COLO829 (cell line): ENCODE data around the gene TMEM167A.

Experiments used
- DNase-seq: peaks from one replicate; pipeline ENCODE4 v3.0.0; 2012; ENCODE audit warnings: low spot score

Gene TMEM167A

DNA sequence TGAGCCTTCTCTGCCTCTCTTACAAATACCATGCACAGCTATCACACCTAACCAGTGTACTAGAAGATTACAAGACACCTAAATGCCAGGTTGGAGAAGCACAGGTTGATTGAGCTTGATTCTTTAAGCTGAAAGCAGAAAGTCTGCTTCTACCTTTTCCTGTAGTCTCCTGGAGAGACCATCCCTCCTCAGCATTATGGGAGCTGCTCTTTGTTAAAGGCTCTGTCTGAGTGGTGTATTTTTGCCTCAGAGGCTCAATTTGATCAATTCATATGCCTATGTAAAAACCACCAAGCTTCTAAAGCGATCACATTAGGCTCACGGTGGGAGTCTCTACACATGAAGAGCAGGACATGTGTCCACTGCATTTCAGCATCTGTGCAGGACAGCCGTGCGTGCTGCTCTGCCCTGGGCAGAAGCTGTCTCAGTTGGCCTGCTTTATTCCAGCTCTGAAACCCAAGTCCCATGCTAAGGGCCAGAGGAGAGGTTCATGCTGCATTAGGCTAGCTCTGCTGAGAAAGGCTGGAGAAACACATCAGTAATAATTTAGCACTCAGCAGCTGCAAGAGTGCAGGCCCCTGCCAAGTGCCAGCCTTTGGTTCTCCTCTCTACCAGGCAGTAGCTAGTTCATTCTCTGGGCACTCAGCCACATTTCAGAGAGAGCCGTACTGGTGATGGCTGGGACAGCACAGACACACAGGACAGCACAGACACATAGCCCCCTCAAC is 41.7 kb downstream of the TMEM167A start:
- no peak for DNase-seq

DNA sequence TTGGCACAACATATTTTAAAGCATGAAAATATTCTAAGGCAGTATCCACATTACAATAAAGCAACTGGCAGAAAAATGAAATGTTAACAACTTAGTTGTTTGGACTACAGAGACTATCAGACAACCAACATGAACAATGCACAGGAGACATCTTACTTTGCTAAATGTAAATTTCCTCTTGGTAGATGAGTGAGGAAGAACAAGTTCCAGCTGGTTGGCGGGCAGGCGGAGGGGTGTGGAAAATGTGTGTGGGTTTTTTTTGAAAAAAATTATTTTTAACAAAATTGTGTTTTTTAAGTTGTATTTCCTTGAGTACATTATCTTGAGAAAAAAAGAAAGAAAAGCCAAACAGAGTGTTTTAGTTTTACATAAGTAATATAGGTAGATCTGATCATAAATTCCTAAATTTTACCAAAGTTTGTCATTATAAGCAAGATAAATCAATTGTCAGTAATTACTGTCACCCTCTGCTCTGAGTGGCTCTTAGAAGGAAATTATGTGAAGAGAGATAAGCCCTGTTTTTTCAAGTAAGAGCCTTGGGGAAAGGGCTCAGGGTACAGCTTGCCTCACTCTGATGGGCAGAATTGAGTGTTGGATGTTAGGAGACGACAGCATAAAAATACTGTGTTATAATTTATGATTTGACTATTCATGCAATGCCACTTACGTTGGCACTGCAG is 42.5 kb downstream of the TMEM167A start:
- no peak for DNase-seq

DNA sequence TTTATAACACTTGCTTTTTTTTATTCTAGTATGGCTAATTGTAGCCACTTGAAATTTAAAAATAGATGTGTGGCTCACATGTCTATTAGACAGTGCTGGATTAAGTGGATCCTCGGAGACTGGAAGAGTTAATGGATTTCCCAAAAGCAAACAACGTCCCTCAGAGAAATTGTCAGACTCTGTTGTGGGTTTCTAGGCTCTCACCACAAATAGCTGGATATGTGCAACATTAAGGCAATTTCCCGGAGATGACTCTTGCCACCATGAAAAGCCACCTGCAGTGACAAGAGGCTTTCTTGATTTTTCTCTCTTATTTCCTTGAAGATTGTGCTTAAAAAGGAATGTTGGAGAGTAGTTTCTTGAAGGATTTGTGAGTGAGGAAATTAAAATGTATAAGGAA is 43.2 kb downstream of the TMEM167A start:
- DNase-seq: no peak

DNA sequence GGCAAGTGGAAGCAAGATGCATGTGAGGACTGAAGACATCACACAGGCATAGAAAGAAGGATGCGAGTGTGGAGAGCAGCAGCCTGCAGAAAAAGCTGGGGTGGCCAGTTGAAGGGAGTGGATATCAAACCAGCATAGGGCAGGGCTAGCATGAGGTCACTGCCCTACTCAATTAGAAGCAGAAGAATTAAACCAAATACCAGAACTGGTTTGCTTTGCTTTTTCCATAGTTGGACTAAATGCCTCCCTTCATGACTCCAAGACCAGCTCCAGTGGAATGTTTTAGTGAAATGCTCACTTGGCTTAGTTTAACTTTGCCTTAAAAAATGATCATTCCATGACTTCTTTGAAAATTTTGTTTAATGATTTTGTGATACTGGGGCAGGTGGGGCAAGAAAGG is 45.8 kb downstream of the TMEM167A start:
- no peak for DNase-seq

DNA sequence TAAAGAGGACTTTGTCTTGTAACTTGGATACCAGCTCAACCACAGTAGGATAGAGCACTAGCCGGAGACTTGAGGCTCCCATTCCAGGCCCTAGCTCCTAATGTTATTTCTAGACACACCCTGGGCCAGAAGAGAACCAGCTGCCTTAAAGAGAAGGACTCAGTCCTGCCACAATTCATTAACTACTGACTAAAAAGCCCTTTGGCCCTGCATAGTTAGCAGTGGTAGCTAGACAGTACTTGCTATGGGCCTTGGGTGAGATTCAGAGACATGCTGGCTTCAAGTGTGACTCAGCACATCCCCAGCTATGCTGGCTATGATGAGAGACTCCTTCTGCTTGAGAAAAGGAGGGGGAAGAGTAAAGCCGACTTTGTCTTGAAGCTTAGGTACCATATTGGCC is 47.3 kb downstream of the TMEM167A start:
- DNase-seq: no peak

DNA sequence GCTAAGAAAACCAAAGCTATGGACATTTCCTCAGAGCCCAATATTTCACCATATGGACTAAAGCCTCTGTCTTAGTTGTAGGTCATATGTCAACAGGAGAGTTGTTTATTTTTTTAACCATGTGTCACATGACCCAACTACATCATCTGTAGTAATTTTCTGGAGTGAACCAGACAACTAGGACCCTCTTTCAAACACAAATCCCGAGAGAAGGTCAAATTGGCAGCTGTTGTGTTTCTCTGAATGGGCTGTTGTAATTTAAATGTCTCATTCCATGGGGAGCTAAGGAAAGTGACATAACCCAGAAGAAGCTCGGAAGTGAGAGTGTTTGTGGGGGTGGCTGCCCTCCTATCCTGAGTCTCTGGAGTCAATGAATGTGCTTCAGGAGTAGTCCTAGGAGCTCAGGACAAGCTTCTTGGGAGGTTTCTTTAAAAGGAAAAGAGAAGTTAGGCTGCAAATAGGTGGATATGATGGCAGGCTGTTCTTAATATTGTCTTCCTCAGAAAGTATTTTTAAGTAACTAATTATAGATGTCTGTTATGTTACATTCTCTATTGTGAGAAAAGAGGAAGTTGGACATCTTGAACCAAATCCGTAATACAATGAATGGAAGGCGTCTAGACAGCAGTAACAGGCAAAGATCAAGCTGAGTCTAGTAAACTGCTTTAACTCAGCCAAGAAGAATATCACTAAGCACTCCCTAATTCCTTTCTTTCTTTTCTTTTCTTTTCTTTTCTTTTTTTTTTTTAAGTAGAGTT is 50.1 kb downstream of the TMEM167A start:
- DNase-seq: peak; percentile 4

DNA sequence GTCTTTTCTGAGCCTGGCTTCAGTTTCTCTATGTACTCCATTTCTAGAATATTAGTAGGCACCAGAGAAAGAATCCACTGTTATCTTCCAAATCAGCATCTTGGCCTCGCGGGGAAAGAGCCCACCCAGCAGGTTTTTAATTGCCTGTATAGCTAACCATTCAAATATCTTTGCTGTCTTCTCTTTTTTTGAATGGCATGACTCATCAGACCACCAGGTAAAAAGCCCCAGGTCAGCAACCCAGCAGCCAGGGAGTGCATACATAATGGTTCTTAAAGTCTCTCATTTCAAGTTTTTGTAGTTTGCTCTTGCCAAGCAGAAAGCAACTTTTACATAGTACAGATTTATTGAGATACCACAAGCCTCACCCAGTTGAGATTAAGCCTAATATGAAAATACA is 50.7 kb downstream of the TMEM167A start:
- no peak for DNase-seq

DNA sequence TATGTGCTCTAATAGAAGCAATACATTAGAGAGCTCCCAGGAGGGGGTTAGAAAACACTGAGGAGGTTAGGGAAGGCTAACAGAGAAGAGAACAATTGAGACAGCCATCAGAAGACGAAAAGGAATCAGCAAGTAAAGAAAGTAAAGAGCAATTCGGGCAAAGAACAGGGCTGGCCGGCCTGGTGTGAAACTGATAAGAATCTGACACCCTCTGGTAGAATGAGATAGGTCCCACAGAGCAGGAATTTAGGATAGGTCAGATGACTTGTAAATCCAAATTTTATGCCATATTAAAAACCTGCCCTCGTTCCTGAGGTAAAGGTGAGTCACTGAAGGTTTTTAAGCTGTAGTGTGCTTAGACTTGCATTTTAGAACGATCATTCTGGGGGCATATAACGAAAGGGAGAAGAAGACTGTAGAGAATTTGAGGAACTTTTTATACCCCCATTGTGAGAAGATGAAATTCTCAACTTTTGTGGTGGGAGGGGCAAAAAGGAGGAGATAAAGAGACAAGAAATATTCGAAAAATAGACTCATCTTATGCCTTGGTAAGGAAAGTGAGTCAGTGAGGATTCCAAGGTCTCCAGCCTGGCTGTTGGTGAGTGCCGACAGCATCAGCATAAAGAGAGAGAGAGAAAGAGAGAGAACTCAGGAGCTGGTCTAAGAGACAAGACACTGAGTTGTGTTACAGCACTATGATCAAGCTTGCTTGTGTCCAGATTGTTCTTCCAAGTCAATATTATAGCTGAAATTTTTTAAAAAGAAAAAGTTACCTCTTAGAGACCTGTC is 51.3 kb downstream of the TMEM167A start:
- no peak for DNase-seq

DNA sequence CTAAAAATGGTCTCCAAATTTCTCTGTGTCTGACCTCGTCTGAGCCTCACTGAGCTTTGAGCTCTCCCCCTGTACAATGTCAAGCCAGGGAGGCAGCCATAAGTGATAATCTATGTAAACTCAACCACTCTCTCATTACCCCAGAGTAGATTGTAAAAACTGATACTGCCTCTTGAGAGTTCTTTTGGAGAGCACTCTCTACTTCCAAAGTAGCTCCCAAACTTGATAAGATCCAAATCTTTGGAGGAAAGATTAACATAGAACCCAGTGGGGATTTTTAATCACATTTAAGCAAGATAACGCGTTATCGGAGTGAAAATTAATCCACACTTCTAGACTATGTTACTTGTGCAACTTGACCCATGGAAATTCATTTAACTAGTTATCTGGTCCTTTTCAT is 54.9 kb downstream of the TMEM167A start:
- DNase-seq: no peak

DNA sequence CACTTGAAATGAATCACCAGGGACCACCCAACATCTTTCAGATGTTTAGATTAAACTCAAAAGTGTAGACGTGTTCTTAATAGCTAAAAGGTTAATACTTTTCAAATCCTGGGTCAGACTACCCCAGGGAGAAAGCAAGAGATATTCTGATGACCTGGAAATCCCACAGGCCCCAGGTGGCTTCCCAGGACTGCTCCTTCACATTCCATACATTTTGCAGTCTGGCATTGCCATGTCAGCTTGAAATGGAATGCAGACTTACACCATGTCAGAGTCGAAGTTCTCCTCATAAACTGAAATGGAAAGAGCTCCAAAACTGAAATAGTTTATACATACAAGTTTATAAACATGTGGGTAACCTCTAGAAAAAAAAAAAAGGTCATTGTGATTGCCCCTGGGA is 61.5 kb downstream of the TMEM167A start:
- DNase-seq: no peak

DNA sequence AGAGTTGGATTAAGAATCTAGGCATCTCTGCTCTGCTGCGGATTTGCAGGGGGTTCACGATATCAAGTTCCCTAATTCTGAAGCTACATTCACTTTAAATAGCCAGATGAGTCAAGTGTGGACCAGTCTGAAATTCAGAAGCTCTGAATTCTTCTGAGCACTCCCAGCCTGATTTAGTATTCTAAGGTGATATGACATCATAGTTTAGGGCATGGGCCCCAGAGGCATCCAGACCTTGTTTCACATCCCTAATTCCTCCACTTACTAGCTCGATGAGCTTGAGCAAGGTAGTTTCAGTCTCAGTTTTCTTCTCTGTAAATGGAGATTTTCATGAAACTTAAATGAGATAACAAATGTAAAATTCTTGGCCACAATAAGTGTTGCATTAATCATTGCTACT is 65.2 kb downstream of the TMEM167A start:
- no peak for DNase-seq

DNA sequence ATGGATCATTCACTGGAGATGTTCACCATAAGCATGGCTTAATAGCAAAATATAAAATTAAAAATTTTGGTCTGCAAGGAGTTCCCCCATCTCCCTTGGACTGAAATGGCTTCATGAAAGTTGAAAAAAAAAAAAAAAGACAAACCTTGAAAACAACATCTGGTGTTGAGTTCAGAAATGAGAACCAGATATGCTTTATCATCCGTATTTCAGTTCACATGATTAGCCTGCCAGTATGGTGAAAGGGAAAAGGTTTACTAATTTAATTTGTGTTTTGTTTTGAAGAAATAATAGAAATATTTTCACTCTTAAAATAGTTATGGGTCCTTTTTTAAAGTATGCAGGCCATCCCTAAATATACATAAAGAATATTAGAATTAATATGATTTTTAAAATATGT is 67.8 kb downstream of the TMEM167A start:
- DNase-seq: no peak

DNA sequence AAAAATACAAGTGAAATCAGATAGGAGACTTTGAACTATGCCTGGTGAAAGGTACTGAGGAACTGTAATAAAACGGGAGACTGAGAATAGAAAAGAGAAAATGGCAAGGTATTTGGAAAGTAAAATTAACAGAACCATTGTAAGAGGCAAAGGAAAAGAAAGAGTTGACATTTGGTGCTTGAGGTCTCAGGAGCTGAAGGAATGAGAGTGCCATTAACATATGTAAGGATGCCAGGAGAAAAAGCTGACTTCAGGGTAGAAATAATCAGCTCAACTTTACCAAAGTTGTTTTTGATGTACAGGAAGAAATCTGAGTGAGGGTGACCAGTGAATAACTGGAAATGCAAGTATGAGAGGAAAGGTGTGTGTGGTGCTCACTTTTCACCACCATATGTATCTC is 69.4 kb downstream of the TMEM167A start:
- no peak for DNase-seq

DNA sequence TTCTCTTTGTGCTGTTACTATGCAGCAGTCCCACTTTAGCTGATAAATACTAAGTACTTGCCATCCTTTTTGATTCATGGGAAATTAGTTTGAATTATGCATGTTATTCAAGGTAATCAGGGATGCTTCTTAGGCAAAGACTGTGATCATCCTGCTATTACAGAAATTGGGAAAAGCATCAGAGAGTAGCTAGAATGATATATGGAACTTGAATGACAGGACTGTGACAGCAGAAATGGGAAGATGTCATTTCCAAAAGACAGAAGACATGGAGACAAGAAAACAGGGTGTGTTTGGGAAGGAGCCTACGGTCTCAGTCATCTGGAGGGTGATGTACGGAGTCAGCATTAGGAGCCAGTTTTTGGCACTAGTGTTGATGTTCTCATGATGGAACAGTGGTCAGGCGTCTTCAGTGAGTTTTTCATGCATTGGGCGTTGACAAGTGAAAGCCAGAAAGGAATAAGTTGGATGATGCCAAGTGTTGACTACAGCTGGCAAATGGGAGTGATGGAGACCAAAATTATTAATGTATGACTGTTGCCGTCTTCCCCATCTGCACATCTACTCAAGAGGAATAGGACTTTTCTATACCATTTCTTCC is 70.4 kb downstream of the TMEM167A start:
- no peak for DNase-seq

DNA sequence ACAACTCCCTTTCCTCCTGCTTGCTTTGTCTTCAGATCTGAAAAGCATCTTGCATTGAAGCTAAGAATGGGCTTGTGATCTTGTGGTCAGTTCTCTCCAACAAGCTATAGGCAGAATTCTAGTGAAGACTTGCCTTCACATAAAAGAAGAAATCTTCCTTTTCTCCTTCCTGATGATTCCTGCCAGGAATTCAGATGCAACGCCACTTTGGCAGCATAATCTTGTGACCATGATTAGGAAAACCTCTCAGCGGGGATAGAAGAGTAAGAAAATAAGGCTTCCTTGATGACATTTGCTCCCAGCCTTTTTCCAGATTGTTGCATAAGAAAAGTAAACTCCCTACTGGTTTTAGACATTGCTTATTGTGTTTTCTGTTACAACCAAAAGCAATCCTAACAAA is 73.4 kb downstream of the TMEM167A start:
- DNase-seq: no peak
